GM19438 (cell line): Measurements from ENCODE around the gene ABCC2.
"Not testable (repeated sequence)": the region's sequence is repeated elsewhere in the genome, so short reads cannot be mapped to it uniquely, and the experiment has no call there.

Experiments
- ATAC-seq: cut with Tn5 transposase; IDR thresholded peaks from one replicate; pipeline ENCODE4 v1.9.1; 2021; ENCODE audit warnings: low read depth; ENCODE audit not compliant: unreplicated experiment

ABCC2 gene

DNA sequence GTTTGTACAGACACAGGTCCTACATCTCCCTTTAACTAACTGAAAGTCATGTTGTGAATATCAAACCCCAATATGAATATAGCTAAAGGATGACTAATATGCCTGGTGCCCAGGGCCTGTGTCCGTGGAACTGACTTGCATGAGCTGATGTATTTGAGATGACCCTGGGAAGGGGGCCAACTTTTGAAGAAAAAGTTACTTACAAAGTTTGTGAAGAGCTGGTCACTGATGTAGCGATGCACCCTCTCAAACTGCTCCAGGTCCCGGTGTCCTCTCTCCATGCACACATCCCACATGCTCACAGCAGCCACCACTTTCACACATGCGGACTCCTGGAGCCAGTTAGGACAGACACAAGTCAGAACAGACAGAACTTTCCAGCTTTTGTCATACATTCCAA is 106.2 kb downstream of the ABCC2 start:
- ATAC-seq, result no peak

- no peak for ATAC-seq
Observed at GRCh38 chr10:99894613-99895012, 112.2 kb downstream of the ABCC2 start.

GRCh38 chr10:99895066-99895465 is 112.6 kb downstream of the ABCC2 start:
- not testable (repeated sequence) for ATAC-seq

DNA sequence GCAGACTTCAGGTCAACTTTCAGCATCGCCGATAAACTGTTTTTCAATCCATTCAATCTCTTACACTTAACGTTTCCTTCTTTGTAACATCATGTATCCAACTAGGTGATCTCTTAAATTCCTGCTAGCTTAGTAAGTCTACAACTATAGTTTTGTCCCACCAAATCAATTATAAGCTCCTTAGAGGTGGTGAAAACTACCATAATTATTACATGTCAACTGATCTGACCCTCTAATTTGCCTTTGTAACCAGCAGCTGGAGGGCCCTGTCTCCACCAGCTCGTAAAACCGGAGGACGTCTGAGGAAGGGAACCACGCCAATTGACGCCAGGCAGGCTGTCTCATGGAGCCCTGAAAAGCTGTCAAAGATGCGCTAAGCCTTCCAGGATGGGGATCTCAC is 113.4 kb downstream of the ABCC2 start:
- no peak for ATAC-seq
